ENCODE data around the gene BMI1. TPM values are rescaled to one million over a fixed set of nuclear protein-coding genes. Genes with fewer than 3 reads are reported as not detected.

BMI1 gene
- total and polyA plus RNA-seq, 8 donors = 10.6 to 33.9 (median 22.0) TPM

GRCh38 chr10:22321924-22322640 is 1.2 kb downstream of the BMI1 start:
- Histone ChIP-seq H3K9me3 (no peaks in the 10 kb centered on the region), H3K4me3 (peak overlapping the region; percentile 23 to 86 (median 52)), H3K27ac (peak overlapping the region in 1 of 4 donors; percentile 21), H3K4me1 (peaks cover 17 to 27% (median 22%) of the 10 kb centered on the region in 3 donors), H3K27me3 (peaks cover 0 to 5% (median 0%) of the 10 kb centered on the region in 4 donors), H3K36me3 (no peaks in the 10 kb centered on the region)
- WGBS, 2 donors = 1% methylated on average over 40 to 57 of the region's 57 CpGs
- intact Hi-C loops (cut with DNase I) = no loop called here
- peak in 1 of 4 donors; percentile 1 for ATAC-seq
- FAIRE-seq = no peak
- peak; percentile 29 to 75 (median 48) for DNase-seq
- TF ChIP-seq CTCF (IDR thresholded peaks at IDR 0.05) = no peak

GRCh38 chr10:22322641-22323160 is 1.8 kb downstream of the BMI1 start:
- Histone ChIP-seq H3K4me1 (peaks cover 11 to 24% (median 16%) of the 10 kb centered on the region in 3 donors), H3K27me3 (peaks cover 0 to 5% (median 0%) of the 10 kb centered on the region in 4 donors), H3K9me3 (no peaks in the 10 kb centered on the region), H3K27ac (no peak overlapping the region), H3K36me3 (no peaks in the 10 kb centered on the region), H3K4me3 (peak overlapping the region; percentile 23 to 86 (median 52))
- no peak for TF ChIP-seq CTCF (IDR thresholded peaks at IDR 0.05)
- intact Hi-C loops (cut with DNase I) = no loop called here
- no peak for DNase-seq
- no peak for FAIRE-seq
- ATAC-seq = no peak
- WGBS, 2 donors = 54% methylated on average over 5 of the region's 5 CpGs

- H3K4me1 ChIP-seq = peaks cover 7 to 24% (median 13%) of the 10 kb centered on the region in 3 donors
- ATAC-seq = no peak
- H3K27ac ChIP-seq = no peak overlapping the region
- H3K36me3 ChIP-seq = no peaks in the 10 kb centered on the region
- no peak overlapping the region for H3K4me3 ChIP-seq
- peaks cover 0 to 5% (median 0%) of the 10 kb centered on the region in 4 donors for H3K27me3 ChIP-seq
- intact Hi-C loops (cut with DNase I) = no loop called here
- FAIRE-seq = no peak
- WGBS, 2 donors = 43 to 48% methylated on average over 5 of the region's 5 CpGs
- no peak for DNase-seq
- TF ChIP-seq CTCF (IDR thresholded peaks at IDR 0.05) = no peak
- no peaks in the 10 kb centered on the region for H3K9me3 ChIP-seq
Measured at GRCh38 chr10:22323538-22324305, 2.8 kb downstream of the BMI1 start.

GRCh38 chr10:22324413-22324812 is 3.5 kb downstream of the BMI1 start:
- FAIRE-seq (no peak), DNase-seq (no peak), ATAC-seq (no peak)
- H3K36me3 ChIP-seq = peaks cover 0 to 6% (median 1%) of the 10 kb centered on the region in 3 donors
- no peak for TF ChIP-seq CTCF (IDR thresholded peaks at IDR 0.05)
- H3K4me1 ChIP-seq = peaks cover 7 to 24% (median 13%) of the 10 kb centered on the region in 3 donors
- intact Hi-C loops (cut with DNase I) = no loop called here
- H3K27me3 ChIP-seq = peaks cover 0 to 5% (median 0%) of the 10 kb centered on the region in 4 donors
- no peaks in the 10 kb centered on the region for H3K9me3 ChIP-seq
- H3K27ac ChIP-seq = no peak overlapping the region
- H3K4me3 ChIP-seq = peak overlapping the region in 2 of 4 donors; percentile 55 to 62
- WGBS, 2 donors = 53 to 71% methylated on average over 4 of the region's 4 CpGs

Data from pancreas (tissue), 10 donors.